WTC11 (cell line): Measurements from ENCODE around the gene MEGF9. TPM values are rescaled to one million over a fixed set of nuclear protein-coding genes. Genes with fewer than 3 reads are reported as not detected.

Source experiments
- ATAC-seq: fragments of 200-7000 bp; cut with Tn5 transposase; 2 replicates; pipeline ENCODE4 v1.10.0; 2021; ENCODE audit warnings: mild to moderate bottlenecking, moderate library complexity
- CTCF ChIA-PET: fragments of 300-600 bp; sonication (Branson Sonifier 250); formaldehyde crosslinking; loops from one replicate; lab custom pipeline; 2021; ENCODE audit warnings: antibody characterized with exemption; lab: Charles Lee
- POLR2A ChIA-PET: fragments of 350-600 bp; sonication (Branson Sonifier 250); formaldehyde crosslinking; loops from one replicate; lab custom pipeline; 2021; ENCODE audit warnings: antibody characterized with exemption; lab: Charles Lee
- DNase-seq: peaks from one replicate; pipeline ENCODE4 v3.0.0; 2021; ENCODE audit warnings: low spot score
- H3K27ac Mint-ChIP-seq: 2 replicates; pipeline ENCODE4 v1.8.0; 2021; ENCODE audit warnings: mixed read lengths
- H3K27me3 Mint-ChIP-seq: 2 replicates; pipeline ENCODE4 v1.8.0; 2021; ENCODE audit warnings: low read depth, mild to moderate bottlenecking, moderate library complexity, mixed read lengths
- H3K36me3 Mint-ChIP-seq: 2 replicates; pipeline ENCODE4 v1.8.0; 2021; ENCODE audit warnings: mixed read lengths
- H3K4me1 Mint-ChIP-seq: 2 replicates; pipeline ENCODE4 v1.8.0; 2022; ENCODE audit warnings: mixed read lengths
- H3K4me3 Mint-ChIP-seq: 2 replicates; pipeline ENCODE4 v1.8.0; 2021; ENCODE audit warnings: mild to moderate bottlenecking, moderate library complexity, mixed read lengths
- H3K9me3 Mint-ChIP-seq: 2 replicates; pipeline ENCODE4 v1.8.0; 2021; ENCODE audit warnings: mixed read lengths
- ATF2 ChIP-seq: sonication (generic); formaldehyde crosslinking; IDR thresholded peaks from 2 replicates; pipeline ENCODE4 v1.8.1; 2022; ENCODE audit warnings: low read depth, missing genetic modification reagents, borderline replicate concordance
- CREB1 ChIP-seq: sonication (generic); formaldehyde crosslinking; IDR thresholded peaks from 2 replicates; pipeline ENCODE4 v1.8.0; 2023; ENCODE audit warnings: mild to moderate bottlenecking, missing genetic modification reagents
- FOXP1 ChIP-seq: sonication (generic); formaldehyde crosslinking; IDR thresholded peaks from 2 replicates; pipeline ENCODE4 v1.8.0; 2022; ENCODE audit warnings: missing genetic modification reagents, mild to moderate bottlenecking, moderate library complexity, borderline replicate concordance
- GABPB1 ChIP-seq: sonication (generic); formaldehyde crosslinking; IDR thresholded peaks from 2 replicates; pipeline ENCODE4 v1.8.1; 2023; ENCODE audit warnings: mild to moderate bottlenecking, missing genetic modification reagents
- HMGA2 ChIP-seq: fragments of 250-450 bp; sonication (Bioruptor Pico); IDR thresholded peaks from 2 replicates; pipeline ENCODE4 v1.4.0; 2021; ENCODE audit warnings: mild to moderate bottlenecking, moderate library complexity
- KAT7 ChIP-seq: sonication (generic); formaldehyde crosslinking; IDR thresholded peaks from 2 replicates; pipeline ENCODE4 v1.8.1; 2023; ENCODE audit warnings: missing genetic modification reagents, mild to moderate bottlenecking, borderline replicate concordance
- MAX ChIP-seq: sonication (generic); formaldehyde crosslinking; IDR thresholded peaks from 2 replicates; pipeline ENCODE4 v1.8.0; 2022; ENCODE audit warnings: mild to moderate bottlenecking, missing genetic modification reagents
- NFATC4 ChIP-seq: fragments of 250-450 bp; sonication (Bioruptor Pico); IDR thresholded peaks from 2 replicates; pipeline ENCODE4 v1.9.0; 2021; ENCODE audit warnings: mild to moderate bottlenecking
- NFYB ChIP-seq: sonication (generic); formaldehyde crosslinking; conservative IDR thresholded peaks from 2 replicates; pipeline ENCODE4 v1.8.0; 2022; ENCODE audit warnings: low read depth, missing genetic modification reagents
- NR2C2 ChIP-seq: sonication (generic); formaldehyde crosslinking; IDR thresholded peaks from 2 replicates; pipeline ENCODE4 v1.8.0; 2022; ENCODE audit warnings: mild to moderate bottlenecking, missing genetic modification reagents
- OVOL2 ChIP-seq: fragments of 250-450 bp; sonication (Bioruptor Pico); IDR thresholded peaks from 2 replicates; pipeline ENCODE4 v1.9.0; 2021; ENCODE audit warnings: mild to moderate bottlenecking, borderline replicate concordance
- TEAD4 ChIP-seq: sonication (generic); formaldehyde crosslinking; IDR thresholded peaks from 2 replicates; pipeline ENCODE4 v1.8.0; 2022; ENCODE audit warnings: mild to moderate bottlenecking, missing genetic modification reagents
- USF1 ChIP-seq: sonication (generic); formaldehyde crosslinking; IDR thresholded peaks from 2 replicates; pipeline ENCODE4 v1.8.0; 2022; ENCODE audit warnings: mild to moderate bottlenecking, missing genetic modification reagents
- ZNF121 ChIP-seq: sonication (generic); formaldehyde crosslinking; IDR thresholded peaks from 2 replicates; pipeline ENCODE4 v1.8.0; 2023; ENCODE audit warnings: missing genetic modification reagents
- ZNF232 ChIP-seq: sonication (generic); formaldehyde crosslinking; IDR thresholded peaks from 2 replicates; pipeline ENCODE4 v1.8.0; 2022; ENCODE audit warnings: mild to moderate bottlenecking, missing genetic modification reagents
- ZNF281 ChIP-seq: sonication (generic); formaldehyde crosslinking; IDR thresholded peaks from 2 replicates; pipeline ENCODE4 v1.8.0; 2023; ENCODE audit warnings: mild to moderate bottlenecking, missing genetic modification reagents
- ZNF317 ChIP-seq: sonication (generic); formaldehyde crosslinking; IDR thresholded peaks from 2 replicates; pipeline ENCODE4 v1.8.1; 2023; ENCODE audit warnings: low read depth, mild to moderate bottlenecking, moderate library complexity, missing genetic modification reagents, borderline replicate concordance
- ZNF416 ChIP-seq: fragments of 250-450 bp; sonication (Bioruptor Pico); IDR thresholded peaks from 2 replicates; pipeline ENCODE4 v1.9.0; 2021; ENCODE audit warnings: mild to moderate bottlenecking, inconsistent platforms
- ZSCAN18 ChIP-seq: fragments of 250-450 bp; sonication (Bioruptor Pico); IDR thresholded peaks from 2 replicates; pipeline ENCODE4 v2.1.2; 2022; ENCODE audit warnings: mild to moderate bottlenecking, moderate library complexity
- total RNA-seq: library from RNA; stranded (reverse); gene quantifications from 3 replicates; pipeline ENCODE4 v1.2.3, GENCODE V29; 2021

Gene MEGF9
- total RNA-seq, 1 experiment from 2014 or later = 0.92 TPM

- CTCF ChIA-PET = no interaction called here
- Mint-ChIP-seq H3K36me3 (no peaks in the 10 kb centered on the region), H3K4me1 (no peaks in the 10 kb centered on the region), H3K27ac (no peak overlapping the region)
- ATAC-seq = no peak
- no peak for DNase-seq
- TF ChIP-seq ZNF232 (no peak), CREB1 (CRISPR knock-in tag) (no peak), ZNF281 (CRISPR knock-in tag) (no peak), USF1 (CRISPR knock-in tag) (no peak), FOXP1 (no peak), KAT7 (CRISPR knock-in tag) (no peak), ATF2 (CRISPR knock-in tag) (no peak), TEAD4 (no peak), NFATC4 (no peak), ZNF317 (CRISPR knock-in tag) (no peak), ZSCAN18 (CRISPR knock-in tag) (no peak)
- TF ChIP-seq, all 79 proteins: peak for 0
- peaks cover 28% of the 10 kb centered on the region for H3K27me3 Mint-ChIP-seq
- no peak overlapping the region for H3K4me3 Mint-ChIP-seq
- POLR2A ChIA-PET = no interaction called here
- peaks cover 4% of the 10 kb centered on the region; the same call in 1 of the 2 replicates for H3K9me3 Mint-ChIP-seq
Observed at GRCh38 chr9:120663950-120664349, 50.3 kb downstream of the MEGF9 start.

GRCh38 chr9:120663380-120663779, 50.9 kb downstream of the MEGF9 start:
- Mint-ChIP-seq H3K4me3 (no peak overlapping the region), H3K36me3 (no peaks in the 10 kb centered on the region), H3K27me3 (peaks cover 25% of the 10 kb centered on the region), H3K4me1 (no peaks in the 10 kb centered on the region), H3K27ac (no peak overlapping the region), H3K9me3 (peaks cover 4% of the 10 kb centered on the region; the same call in 1 of the 2 replicates)
- no peak for ATAC-seq
- POLR2A ChIA-PET = no interaction called here
- TF ChIP-seq ZNF281 (CRISPR knock-in tag) = no peak
- TF ChIP-seq NR2C2 = no peak
- TF ChIP-seq ZNF416 (CRISPR knock-in tag) = no peak
- no peak for TF ChIP-seq MAX (CRISPR knock-in tag)
- no peak for TF ChIP-seq HMGA2 (CRISPR knock-in tag)
- TF ChIP-seq FOXP1 = no peak
- no peak for TF ChIP-seq NFYB (CRISPR knock-in tag)
- TF ChIP-seq OVOL2 = no peak
- TF ChIP-seq ZNF121 (CRISPR knock-in tag) = no peak
- TF ChIP-seq GABPB1 (CRISPR knock-in tag) = no peak
- DNase-seq = no peak
- CTCF ChIA-PET = no interaction called here
